CD14-positive monocyte (primary cell): ENCODE measurements around the gene ANKRD28. TPM values are rescaled to one million over a fixed set of nuclear protein-coding genes. Genes with fewer than 3 reads are reported as not detected.

Experiments used
- DNase-seq, 3 donors: peaks; one replicate each; pipeline ENCODE4 v3.0.0-alpha.2; 2011 to 2022
- H2AFZ ChIP-seq: 2 replicates; pipeline ENCODE4 v1.6.0; 2012; ENCODE audit warnings: mild to moderate bottlenecking, low read depth, low read length, inconsistent platforms; ENCODE audit not compliant: insufficient read depth, poor library complexity, severe bottlenecking
- H3K27ac ChIP-seq, 2 donors: 1 replicate in 1 of 2; 2 replicates in 1 of 2; pipeline ENCODE4 v1.5.1; 2012 to 2013; ENCODE audit warnings: low read length in 2 of 2, control low read depth in 1 of 2, inconsistent platforms in 1 of 2, low read depth in 1 of 2, mild to moderate bottlenecking in 1 of 2
- H3K27me3 ChIP-seq, 2 donors: one replicate each; pipeline versions ENCODE4 v1.6.0 to v1.6.1; 2011 to 2013; ENCODE audit warnings: low read length in 2 of 2; ENCODE audit not compliant: control insufficient read depth in 2 of 2, insufficient read depth in 2 of 2
- H3K36me3 ChIP-seq, 2 donors: replicated peaks in 1 of 2; 1 replicate in 1 of 2; 2 replicates in 1 of 2; pipeline versions ENCODE4 v1.5.1 to v1.6.1; 2012 to 2013; ENCODE audit warnings: low read length in 2 of 2, control low read depth in 1 of 2, inconsistent platforms in 1 of 2, mild to moderate bottlenecking in 1 of 2; ENCODE audit not compliant: insufficient read depth in 2 of 2, control insufficient read depth in 1 of 2
- H3K4me1 ChIP-seq, 2 donors: 1 replicate in 1 of 2; 2 replicates in 1 of 2; pipeline versions ENCODE4 v1.5.1 to v1.6.1; 2012 to 2013; ENCODE audit warnings: low read length in 2 of 2, control low read depth in 1 of 2, inconsistent platforms in 1 of 2, mild to moderate bottlenecking in 1 of 2, moderate library complexity in 1 of 2; ENCODE audit not compliant: insufficient read depth in 2 of 2, control insufficient read depth in 1 of 2
- H3K4me2 ChIP-seq: replicated peaks from 2 replicates; pipeline ENCODE3; 2012; ENCODE audit warnings: low read length, moderate library complexity, mild to moderate bottlenecking; ENCODE audit not compliant: poor library complexity, severe bottlenecking; ENCODE audit errors: extremely low read depth
- H3K4me3 ChIP-seq, 3 experiments: fragments of 200-600 bp in 1 of 3; sonication (generic) in 1 of 3; replicated peaks in 1 of 3; 1 replicate in 2 of 3; 2 replicates in 1 of 3; pipeline ENCODE4 v1.5.1; 2011 to 2013; ENCODE audit warnings: low read length in 3 of 3, mild to moderate bottlenecking in 3 of 3, control low read depth in 2 of 3, low read depth in 2 of 3, inconsistent platforms in 1 of 3, moderate library complexity in 1 of 3
- H3K79me2 ChIP-seq: 2 replicates; pipeline ENCODE4 v1.6.0; 2012; ENCODE audit warnings: mild to moderate bottlenecking, control low read depth, inconsistent platforms, low read length, moderate library complexity; ENCODE audit not compliant: insufficient read depth
- H3K9ac ChIP-seq: 2 replicates; pipeline ENCODE4 v1.6.0; 2017; ENCODE audit warnings: low read length, mild to moderate bottlenecking; ENCODE audit not compliant: insufficient read depth, poor library complexity, severe bottlenecking
- H3K9me3 ChIP-seq, 2 donors: replicated peaks in 1 of 2; 1 replicate in 1 of 2; 2 replicates in 1 of 2; pipeline versions ENCODE4 v1.5.1 to v1.6.1; 2012 to 2013; ENCODE audit warnings: low read length in 2 of 2, control low read depth in 1 of 2; ENCODE audit not compliant: control insufficient read depth in 1 of 2, insufficient read depth in 1 of 2
- H4K20me1 ChIP-seq: 2 replicates; pipeline ENCODE4 v1.6.0; 2012; ENCODE audit warnings: mild to moderate bottlenecking, low read length, control low read depth, moderate library complexity; ENCODE audit not compliant: insufficient read depth
- H3K27ac Mint-ChIP-seq, 7 donors: one replicate each; pipeline ENCODE4 v1.8.0; 2020; ENCODE audit warnings: mild to moderate bottlenecking in 7 of 7, mixed read lengths in 7 of 7, moderate library complexity in 6 of 7, inconsistent platforms in 2 of 7
- H3K27me3 Mint-ChIP-seq, 3 donors: one replicate each; pipeline ENCODE4 v1.8.0; 2021 to 2022; ENCODE audit warnings: low read depth in 3 of 3, mild to moderate bottlenecking in 3 of 3, mixed read lengths in 3 of 3, moderate library complexity in 3 of 3, inconsistent platforms in 1 of 3
- H3K36me3 Mint-ChIP-seq, 2 donors: one replicate each; pipeline ENCODE4 v1.8.0; 2020; ENCODE audit warnings: mixed read lengths in 2 of 2, inconsistent platforms in 1 of 2, mild to moderate bottlenecking in 1 of 2
- H3K4me1 Mint-ChIP-seq: one replicate; pipeline ENCODE4 v1.8.0; 2020; ENCODE audit warnings: mild to moderate bottlenecking, mixed read lengths
- H3K4me3 Mint-ChIP-seq, 2 donors: one replicate each; pipeline ENCODE4 v1.8.0; 2020; ENCODE audit warnings: mild to moderate bottlenecking in 2 of 2, mixed read lengths in 2 of 2, moderate library complexity in 1 of 2
- H3K9me3 Mint-ChIP-seq, 7 donors: one replicate each; pipeline ENCODE4 v1.8.0; 2020 to 2022; ENCODE audit warnings: mixed read lengths in 7 of 7, mild to moderate bottlenecking in 6 of 7, moderate library complexity in 6 of 7, inconsistent platforms in 2 of 7
- WGBS: methylation state at CpG from one replicate; pipeline ENCODE4 v1.1.5; 2013; ENCODE audit warnings: missing lambda C conversion rate; ENCODE audit not compliant: insufficient coverage; 5-methylcytosine and 5-hydroxymethylcytosine counted together
- intact Hi-C, 2 donors: fragments of 100-400 bp; cut with micrococcal nuclease; formaldehyde crosslinking; loops; one replicate each; pipeline versions ENCODE4 v1.15.0 to v1.15.1; 2023
- polyA plus RNA-seq, 3 donors: library from polyadenylated mRNA; depleted of rRNA in 1 of 3; unstranded in 2 of 3; stranded (reverse) in 1 of 3; fragments of 300-500 nt in 2 of 3; fragments of >200 nt in 1 of 3; fragmentation: Illumina TruSeq in 2 of 3; gene quantifications; 1 replicate in 2 of 3; 2 replicates in 1 of 3; pipeline ENCODE4 v1.2.3, GENCODE V29; 2012 to 2021
- TF ChIP-seq, protein P1 (sequence below): fragments of 200-600 bp; IDR thresholded peaks from one replicate; pipeline ENCODE4 v1.8.0; 2022; ENCODE audit warnings: antibody characterized with exemption, mild to moderate bottlenecking

The ANKRD28 gene
- polyA plus RNA-seq, 3 donors: 5.9 to 11.5 (median 7.9) TPM

DNA sequence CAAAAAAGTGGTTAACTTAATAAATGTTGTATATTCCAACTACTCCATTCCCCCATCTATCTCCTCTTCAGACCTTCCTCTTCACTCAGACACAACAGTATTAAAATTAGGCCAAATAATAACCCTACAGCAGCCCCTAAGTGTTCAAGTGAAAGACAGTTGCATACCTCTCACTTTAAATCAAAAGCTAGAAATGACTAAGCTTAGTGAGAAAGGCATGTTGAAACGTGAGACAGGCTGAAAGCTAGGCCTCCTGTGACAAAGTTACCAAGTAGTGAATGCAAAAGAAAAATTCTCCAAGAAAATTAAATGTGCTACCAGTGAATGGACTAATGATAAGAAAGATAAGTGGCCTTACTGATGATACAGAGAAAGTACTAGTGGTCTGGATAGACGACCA, 71.7 kb downstream of the ANKRD28 start:
- H3K9me3 Mint-ChIP-seq: no peaks in the 10 kb centered on the region
- H3K9me3 ChIP-seq: no peaks in the 10 kb centered on the region
- no peaks in the 10 kb centered on the region for H3K27me3 ChIP-seq
- no peak overlapping the region for H3K27ac ChIP-seq
- H2AFZ ChIP-seq: no peak overlapping the region
- H3K79me2 ChIP-seq: no peaks in the 10 kb centered on the region
- H3K4me3 Mint-ChIP-seq: no peak overlapping the region
- H3K27ac Mint-ChIP-seq: no peak overlapping the region
- WGBS: 100% methylated on average over 1 of the region's 2 CpGs
- H3K4me3 ChIP-seq: no peak overlapping the region
- DNase-seq: no peak
- no peaks in the 10 kb centered on the region for H3K4me1 Mint-ChIP-seq
- H3K36me3 ChIP-seq: no peaks in the 10 kb centered on the region
- H3K36me3 Mint-ChIP-seq: peaks cover 12 to 13% of the 10 kb centered on the region in 2 donors
- no peaks in the 10 kb centered on the region for H4K20me1 ChIP-seq
- TF ChIP-seq, protein P1, sequence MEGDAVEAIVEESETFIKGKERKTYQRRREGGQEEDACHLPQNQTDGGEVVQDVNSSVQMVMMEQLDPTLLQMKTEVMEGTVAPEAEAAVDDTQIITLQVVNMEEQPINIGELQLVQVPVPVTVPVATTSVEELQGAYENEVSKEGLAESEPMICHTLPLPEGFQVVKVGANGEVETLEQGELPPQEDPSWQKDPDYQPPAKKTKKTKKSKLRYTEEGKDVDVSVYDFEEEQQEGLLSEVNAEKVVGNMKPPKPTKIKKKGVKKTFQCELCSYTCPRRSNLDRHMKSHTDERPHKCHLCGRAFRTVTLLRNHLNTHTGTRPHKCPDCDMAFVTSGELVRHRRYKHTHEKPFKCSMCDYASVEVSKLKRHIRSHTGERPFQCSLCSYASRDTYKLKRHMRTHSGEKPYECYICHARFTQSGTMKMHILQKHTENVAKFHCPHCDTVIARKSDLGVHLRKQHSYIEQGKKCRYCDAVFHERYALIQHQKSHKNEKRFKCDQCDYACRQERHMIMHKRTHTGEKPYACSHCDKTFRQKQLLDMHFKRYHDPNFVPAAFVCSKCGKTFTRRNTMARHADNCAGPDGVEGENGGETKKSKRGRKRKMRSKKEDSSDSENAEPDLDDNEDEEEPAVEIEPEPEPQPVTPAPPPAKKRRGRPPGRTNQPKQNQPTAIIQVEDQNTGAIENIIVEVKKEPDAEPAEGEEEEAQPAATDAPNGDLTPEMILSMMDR: no peak
- no peaks in the 10 kb centered on the region for H3K4me1 ChIP-seq
- no peak overlapping the region for H3K4me2 ChIP-seq
- no peak overlapping the region for H3K9ac ChIP-seq
- intact Hi-C loops: no loop called here
- H3K27me3 Mint-ChIP-seq: peaks cover 0 to 1% (median 0%) of the 10 kb centered on the region in 3 donors

DNA sequence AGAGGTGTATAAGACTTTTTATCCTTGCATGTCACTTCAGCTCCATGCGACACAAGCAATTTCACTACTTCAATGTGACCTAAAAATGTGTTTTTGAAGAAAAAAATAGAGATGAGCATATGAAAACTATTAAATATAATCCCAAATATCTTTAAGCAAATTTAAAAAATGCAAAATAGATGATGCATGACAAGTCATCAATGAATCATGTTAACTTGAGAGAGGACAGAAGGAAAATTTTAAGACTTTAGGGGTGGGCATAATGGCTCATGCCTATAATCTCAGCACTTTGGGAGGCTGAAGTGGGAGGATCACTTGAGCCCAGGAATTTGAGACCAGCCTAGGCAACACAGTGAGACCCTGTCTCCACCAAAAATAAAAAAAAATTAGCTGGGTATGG, 73.3 kb downstream of the ANKRD28 start:
- no CpG with 5 or more reads among the region's 1 CpG for WGBS
- Histone ChIP-seq H3K4me3 (no peak overlapping the region), H3K79me2 (no peaks in the 10 kb centered on the region), H4K20me1 (no peaks in the 10 kb centered on the region), H2AFZ (no peak overlapping the region), H3K27ac (no peak overlapping the region), H3K27me3 (no peaks in the 10 kb centered on the region), H3K9ac (no peak overlapping the region), H3K9me3 (no peaks in the 10 kb centered on the region), H3K4me1 (no peaks in the 10 kb centered on the region), H3K36me3 (no peaks in the 10 kb centered on the region), H3K4me2 (no peak overlapping the region)
- intact Hi-C loops: no loop called here
- Mint-ChIP-seq H3K9me3 (no peaks in the 10 kb centered on the region), H3K4me1 (no peaks in the 10 kb centered on the region), H3K36me3 (peaks cover 16 to 18% of the 10 kb centered on the region in 2 donors), H3K27ac (no peak overlapping the region), H3K4me3 (no peak overlapping the region), H3K27me3 (peaks cover 0 to 1% (median 0%) of the 10 kb centered on the region in 3 donors)
- TF ChIP-seq, protein P1: no peak
- DNase-seq: no peak
